ENCODE measurements around the gene SRGAP3. TPM values are rescaled to one million over a fixed set of nuclear protein-coding genes. Genes with fewer than 3 reads are reported as not detected.

The SRGAP3 gene
- total and polyA plus RNA-seq, 10 of the 15 experiments (the other 5 are each of a cell fraction or from before 2014, with no cell fraction given), result 0.32 to 1.7 (median 0.99) TPM

DNA sequence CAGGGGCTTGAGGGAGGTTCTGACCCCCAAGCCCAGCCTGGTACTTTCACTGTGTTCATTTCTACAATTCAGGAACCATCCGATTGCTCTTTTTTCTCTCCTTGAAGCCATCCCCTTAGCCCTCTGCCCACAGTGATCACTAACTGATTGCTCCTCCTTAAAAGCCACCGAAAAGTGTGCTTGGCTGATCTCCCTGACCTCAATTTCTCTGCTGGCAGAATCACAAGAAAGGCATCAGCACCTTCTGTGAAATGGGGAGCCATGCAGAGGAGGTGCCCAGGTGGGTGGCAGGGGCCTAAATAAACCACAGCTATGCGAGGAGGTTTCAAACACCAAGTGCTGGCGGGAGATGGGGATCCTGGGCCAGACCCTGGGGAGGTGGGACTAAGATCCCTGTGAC is 56.2 kb downstream of the SRGAP3 start (continued):
- TF ChIP-seq, protein P1, sequence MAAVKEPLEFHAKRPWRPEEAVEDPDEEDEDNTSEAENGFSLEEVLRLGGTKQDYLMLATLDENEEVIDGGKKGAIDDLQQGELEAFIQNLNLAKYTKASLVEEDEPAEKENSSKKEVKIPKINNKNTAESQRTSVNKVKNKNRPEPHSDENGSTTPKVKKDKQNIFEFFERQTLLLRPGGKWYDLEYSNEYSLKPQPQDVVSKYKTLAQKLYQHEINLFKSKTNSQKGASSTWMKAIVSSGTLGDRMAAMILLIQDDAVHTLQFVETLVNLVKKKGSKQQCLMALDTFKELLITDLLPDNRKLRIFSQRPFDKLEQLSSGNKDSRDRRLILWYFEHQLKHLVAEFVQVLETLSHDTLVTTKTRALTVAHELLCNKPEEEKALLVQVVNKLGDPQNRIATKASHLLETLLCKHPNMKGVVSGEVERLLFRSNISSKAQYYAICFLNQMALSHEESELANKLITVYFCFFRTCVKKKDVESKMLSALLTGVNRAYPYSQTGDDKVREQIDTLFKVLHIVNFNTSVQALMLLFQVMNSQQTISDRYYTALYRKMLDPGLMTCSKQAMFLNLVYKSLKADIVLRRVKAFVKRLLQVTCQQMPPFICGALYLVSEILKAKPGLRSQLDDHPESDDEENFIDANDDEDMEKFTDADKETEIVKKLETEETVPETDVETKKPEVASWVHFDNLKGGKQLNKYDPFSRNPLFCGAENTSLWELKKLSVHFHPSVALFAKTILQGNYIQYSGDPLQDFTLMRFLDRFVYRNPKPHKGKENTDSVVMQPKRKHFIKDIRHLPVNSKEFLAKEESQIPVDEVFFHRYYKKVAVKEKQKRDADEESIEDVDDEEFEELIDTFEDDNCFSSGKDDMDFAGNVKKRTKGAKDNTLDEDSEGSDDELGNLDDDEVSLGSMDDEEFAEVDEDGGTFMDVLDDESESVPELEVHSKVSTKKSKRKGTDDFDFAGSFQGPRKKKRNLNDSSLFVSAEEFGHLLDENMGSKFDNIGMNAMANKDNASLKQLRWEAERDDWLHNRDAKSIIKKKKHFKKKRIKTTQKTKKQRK (IDR thresholded peaks at IDR 0.05; ENCODE audit: low read depth, low read length), result no peak
- no peak for TF ChIP-seq POLR2A (IDR thresholded peaks at IDR 0.05; ENCODE audit: low read depth, low read length)
- no peak for TF ChIP-seq TCF7 (IDR thresholded peaks at IDR 0.05; ENCODE audit: borderline replicate concordance)
- no peak for TF ChIP-seq ZBED1 (IDR thresholded peaks at IDR 0.05; ENCODE audit: borderline replicate concordance)

DNA sequence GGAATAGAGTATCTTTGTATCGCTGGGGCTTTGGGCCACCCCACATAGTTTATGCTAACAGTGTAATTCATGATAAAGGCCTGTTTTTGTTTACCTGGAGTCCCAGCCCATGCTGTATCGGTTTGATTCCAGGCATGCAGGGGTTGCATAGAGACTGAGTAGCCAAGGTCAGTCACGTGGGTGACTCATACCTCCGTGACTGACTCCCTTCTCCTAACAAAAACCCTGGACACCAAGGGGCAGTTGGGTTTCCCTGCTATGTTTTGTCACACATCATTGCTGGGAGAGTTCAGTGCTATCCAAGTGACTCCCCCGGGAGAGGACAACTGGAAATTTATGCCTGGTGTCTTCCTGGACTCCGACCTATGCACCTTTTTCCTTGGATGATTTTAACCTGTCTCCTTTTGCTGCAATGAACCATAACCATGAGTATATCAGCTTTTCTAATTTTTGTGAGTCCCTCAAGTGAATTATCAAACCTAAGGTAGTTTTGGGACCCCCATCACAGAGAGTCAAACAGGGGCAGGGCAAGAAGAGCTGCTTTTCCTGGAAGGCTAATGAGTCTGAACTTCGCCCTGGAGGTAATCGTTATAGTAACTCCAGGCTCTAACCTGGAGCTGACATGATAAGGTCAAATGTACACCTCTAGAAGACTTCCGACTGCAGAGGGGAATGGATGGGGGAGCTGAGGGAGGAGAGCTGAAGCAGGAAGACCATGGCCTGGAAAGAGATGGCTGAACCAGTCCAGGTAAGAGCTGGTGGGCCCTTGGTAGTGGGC is 57.0 kb downstream of the SRGAP3 start:
- H4K20me1 ChIP-seq (ENCODE audit: control insufficient read depth, insufficient read depth), result no peaks in the 10 kb centered on the region
- ChIA-PET RAD21 (ENCODE audit: unreplicated experiment) (no interaction called here), CTCF (no interaction called here), POLR2A (no interaction called here), SMC1A (ENCODE audit: uncharacterized antibody, unreplicated experiment) (no interaction called here)
- H3K79me2 ChIP-seq (ENCODE audit: control insufficient read depth, insufficient read depth, low read length), result no peaks in the 10 kb centered on the region
- ATAC-seq, result no peak
- no peaks in the 10 kb centered on the region for H3K4me1 ChIP-seq (ENCODE audit: control insufficient read depth, insufficient read depth, low read length)
- no peak overlapping the region for H3K4me2 ChIP-seq (ENCODE audit: control insufficient read depth, insufficient read depth)
- WGBS (ENCODE audit: insufficient coverage, insufficient replicate concordance, low lambda C conversion rate, missing lambda C conversion rate), result 45% methylated on average over 9 of the region's 9 CpGs
- no peak for FAIRE-seq
- no peak overlapping the region for H3K27ac ChIP-seq (ENCODE audit: control insufficient read depth, insufficient read depth)
- no peaks in the 10 kb centered on the region for H3K36me3 ChIP-seq (ENCODE audit: control insufficient read depth in 2 of 2, insufficient read depth in 2 of 2, low read length in 1 of 2)
- H3K4me3 ChIP-seq, result no peak overlapping the region
- in situ Hi-C loops (cut with MboI) (no loop called here), intact Hi-C loops (cut with micrococcal nuclease; ENCODE audit: unreplicated experiment) (no loop called here)
- no peak overlapping the region for H3K9ac ChIP-seq (ENCODE audit: control insufficient read depth, insufficient read depth, low read length)
- BruUV-seq (replicated peaks), result no TSS peak
- DNase-seq (ENCODE audit: low read depth, low spot score), result no peak
- H3K27me3 ChIP-seq (replicated peaks in 1 of 2; ENCODE audit: control insufficient read depth in 2 of 2, insufficient read depth in 2 of 2, low read length in 1 of 2), result peaks cover 0 to 1% of the 10 kb centered on the region in 2 experiments; a peak in 1 of 4 replicates
- no peak overlapping the region for H2AFZ ChIP-seq (ENCODE audit: control insufficient read depth, low read depth, low read length)
- no peak for TF ChIP-seq STAT3 (IDR thresholded peaks at IDR 0.05; ENCODE audit: low read depth, low read length)
- no peak for TF ChIP-seq MTA2 (IDR thresholded peaks at IDR 0.05; ENCODE audit: low read depth)
- TF ChIP-seq IRF4 (IDR thresholded peaks at IDR 0.05; ENCODE audit: low read depth, low read length), result no peak
- TF ChIP-seq NR2C2 (IDR thresholded peaks at IDR 0.05; ENCODE audit: borderline replicate concordance, control insufficient read depth, insufficient read length, low read depth), result no peak
- no peak for TF ChIP-seq CREM (IDR thresholded peaks at IDR 0.05; ENCODE audit: low read depth)
- TF ChIP-seq CBX3 (IDR thresholded peaks at IDR 0.05; ENCODE audit: borderline replicate concordance, low read depth), result no peak
- no peak for TF ChIP-seq IKZF1 (conservative IDR thresholded peaks at IDR 0.05)
- no peak for TF ChIP-seq POLR2A (IDR thresholded peaks at IDR 0.05; ENCODE audit: low read depth, low read length)
- no peaks in the 10 kb centered on the region for H3K9me3 ChIP-seq (replicated peaks; ENCODE audit: control insufficient read depth, insufficient read depth, low read length)
